GM19455 (cell line): ENCODE results near the gene OCRL.

Experiments used
- ATAC-seq: cut with Tn5 transposase; IDR thresholded peaks from one replicate; pipeline ENCODE4 v1.9.1; 2021; ENCODE audit not compliant: unreplicated experiment

OCRL gene

GRCh38 chrX:129581904-129582303 lies 41.8 kb downstream of the OCRL start:
- no peak for ATAC-seq

GRCh38 chrX:129585167-129585566 lies 45.1 kb downstream of the OCRL start:
- ATAC-seq, result no peak

- ATAC-seq, result no peak
Measured at GRCh38 chrX:129585691-129586090, 45.6 kb downstream of the OCRL start.

GRCh38 chrX:129586446-129586845 lies 46.4 kb downstream of the OCRL start:
- no peak for ATAC-seq

- ATAC-seq, result no peak
Measured at GRCh38 chrX:129590596-129590995, 50.5 kb downstream of the OCRL start.

GRCh38 chrX:129593137-129593536 lies 53.1 kb downstream of the OCRL start:
- ATAC-seq, result no peak

- no peak for ATAC-seq
Measured at GRCh38 chrX:129594781-129595180, 54.7 kb downstream of the OCRL start.

GRCh38 chrX:129596077-129596476 lies 56.0 kb downstream of the OCRL start:
- no peak for ATAC-seq

- no peak for ATAC-seq
Measured at GRCh38 chrX:129597905-129598304, 57.8 kb downstream of the OCRL start.

- no peak for ATAC-seq
Measured at GRCh38 chrX:129599499-129599898, 59.4 kb downstream of the OCRL start.

- ATAC-seq, result no peak
Measured at GRCh38 chrX:129599996-129600395, 59.9 kb downstream of the OCRL start.

- ATAC-seq, result no peak
Measured at GRCh38 chrX:129600981-129601424, 60.9 kb downstream of the OCRL start.

- no peak for ATAC-seq
Measured at GRCh38 chrX:129606918-129607317, 66.9 kb downstream of the OCRL start.

GRCh38 chrX:129608496-129608895 lies 68.4 kb downstream of the OCRL start:
- no peak for ATAC-seq

- ATAC-seq, result no peak
Measured at GRCh38 chrX:129609395-129609794, 69.3 kb downstream of the OCRL start.

- ATAC-seq, result no peak
Measured at GRCh38 chrX:129612396-129612795, 72.3 kb downstream of the OCRL start.

GRCh38 chrX:129613596-129613995 lies 73.5 kb downstream of the OCRL start:
- no peak for ATAC-seq

GRCh38 chrX:129614481-129615255 lies 74.6 kb downstream of the OCRL start:
- ATAC-seq, result no peak

GRCh38 chrX:129617420-129617819 lies 77.4 kb downstream of the OCRL start:
- ATAC-seq, result no peak

- ATAC-seq, result no peak
Measured at GRCh38 chrX:129618997-129619396, 78.9 kb downstream of the OCRL start.

- ATAC-seq, result no peak
Measured at GRCh38 chrX:129622757-129623301, 82.8 kb downstream of the OCRL start.

- ATAC-seq, result no peak
Measured at GRCh38 chrX:129626026-129626425, 86.0 kb downstream of the OCRL start.

GRCh38 chrX:129629837-129630236 lies 89.8 kb downstream of the OCRL start:
- ATAC-seq, result no peak
